Bronchial epithelial cell (primary cell): ENCODE data around the gene SRC. TPM values are rescaled to one million over a fixed set of nuclear protein-coding genes. Genes with fewer than 3 reads are reported as not detected.

Experiments used
- DNase-seq: peaks from one replicate; pipeline ENCODE4 v3.0.0-alpha.2; 2010; ENCODE audit warnings: low read depth
- FAIRE-seq: peaks from 2 replicates; lab custom pipeline; 2011; peaks lifted over from hg19 to GRCh38; lab: Jason Lieb, UNC
- H3K27me3 ChIP-seq: 2 replicates; pipeline ENCODE4 v1.5.1; 2011; ENCODE audit warnings: low read length; ENCODE audit not compliant: control insufficient read depth, insufficient read depth
- H3K36me3 ChIP-seq: 2 replicates; pipeline ENCODE4 v1.5.1; 2011; ENCODE audit warnings: low read length; ENCODE audit not compliant: control insufficient read depth, insufficient read depth
- H3K4me3 ChIP-seq: 2 replicates; pipeline ENCODE4 v1.5.1; 2011; ENCODE audit warnings: mild to moderate bottlenecking, low read depth, low read length, control low read depth
- total RNA-seq: library from RNA; depleted of rRNA; stranded (reverse); fragments of >200 nt; gene quantifications from 2 replicates; pipeline ENCODE4 v1.2.1, GENCODE V29; 2014
- TF ChIP-seq, protein P1 (sequence below): IDR thresholded peaks from 2 replicates; pipeline ENCODE4 v1.5.1; 2011; ENCODE audit warnings: mild to moderate bottlenecking, moderate library complexity, low read length, control low read depth, inconsistent platforms; ENCODE audit not compliant: insufficient read depth, severe bottlenecking

SRC gene
- total RNA-seq, 1 donor from 2014 or later = 16.6 TPM

DNA sequence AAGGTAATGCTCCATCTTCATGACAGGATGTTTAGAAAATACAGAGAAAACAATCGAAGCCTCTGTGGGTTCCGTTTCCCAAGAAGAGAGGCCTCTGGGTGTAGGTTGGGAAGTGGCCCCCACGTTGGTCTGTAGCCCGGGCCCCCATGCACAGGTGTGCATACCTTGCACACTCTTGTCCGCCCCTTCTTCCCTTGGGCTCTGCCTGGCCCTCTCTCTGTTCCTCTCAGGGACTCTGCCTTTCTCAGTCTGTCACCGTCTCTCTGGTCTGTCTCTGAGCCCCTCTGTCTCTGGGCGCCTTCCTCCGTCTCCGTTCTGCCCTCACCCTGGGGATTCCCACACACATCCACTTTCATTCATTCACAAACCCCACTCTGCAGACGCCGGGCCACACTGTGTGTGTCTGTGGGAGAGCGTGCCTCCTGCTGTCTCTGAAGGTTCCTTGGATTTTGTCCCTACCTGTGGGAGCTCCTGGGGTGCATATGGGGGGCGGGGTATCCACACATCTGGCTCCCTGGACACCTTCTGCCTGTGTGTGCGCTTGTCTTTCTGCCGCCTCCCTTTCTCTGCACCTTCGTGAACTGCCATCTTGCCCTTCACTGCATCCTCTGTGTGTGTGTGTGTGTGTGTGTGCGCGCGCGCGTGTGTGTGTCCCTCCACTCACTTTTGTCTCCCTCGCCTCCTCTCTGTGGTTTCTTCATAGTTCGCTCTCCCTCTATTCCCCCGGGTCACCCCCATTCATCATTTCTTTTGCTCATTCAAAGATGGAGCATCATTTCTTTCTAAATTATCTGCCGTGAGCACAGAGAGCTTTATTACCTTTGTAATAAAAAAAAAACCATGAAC lies 75.3 kb downstream of the SRC start:
- DNase-seq = no peak
- Histone ChIP-seq H3K4me3 (no peak overlapping the region), H3K27me3 (peaks cover 36% of the 10 kb centered on the region), H3K36me3 (no peaks in the 10 kb centered on the region)
- no peak for FAIRE-seq
- TF ChIP-seq, protein P1, sequence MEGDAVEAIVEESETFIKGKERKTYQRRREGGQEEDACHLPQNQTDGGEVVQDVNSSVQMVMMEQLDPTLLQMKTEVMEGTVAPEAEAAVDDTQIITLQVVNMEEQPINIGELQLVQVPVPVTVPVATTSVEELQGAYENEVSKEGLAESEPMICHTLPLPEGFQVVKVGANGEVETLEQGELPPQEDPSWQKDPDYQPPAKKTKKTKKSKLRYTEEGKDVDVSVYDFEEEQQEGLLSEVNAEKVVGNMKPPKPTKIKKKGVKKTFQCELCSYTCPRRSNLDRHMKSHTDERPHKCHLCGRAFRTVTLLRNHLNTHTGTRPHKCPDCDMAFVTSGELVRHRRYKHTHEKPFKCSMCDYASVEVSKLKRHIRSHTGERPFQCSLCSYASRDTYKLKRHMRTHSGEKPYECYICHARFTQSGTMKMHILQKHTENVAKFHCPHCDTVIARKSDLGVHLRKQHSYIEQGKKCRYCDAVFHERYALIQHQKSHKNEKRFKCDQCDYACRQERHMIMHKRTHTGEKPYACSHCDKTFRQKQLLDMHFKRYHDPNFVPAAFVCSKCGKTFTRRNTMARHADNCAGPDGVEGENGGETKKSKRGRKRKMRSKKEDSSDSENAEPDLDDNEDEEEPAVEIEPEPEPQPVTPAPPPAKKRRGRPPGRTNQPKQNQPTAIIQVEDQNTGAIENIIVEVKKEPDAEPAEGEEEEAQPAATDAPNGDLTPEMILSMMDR = no peak

DNA sequence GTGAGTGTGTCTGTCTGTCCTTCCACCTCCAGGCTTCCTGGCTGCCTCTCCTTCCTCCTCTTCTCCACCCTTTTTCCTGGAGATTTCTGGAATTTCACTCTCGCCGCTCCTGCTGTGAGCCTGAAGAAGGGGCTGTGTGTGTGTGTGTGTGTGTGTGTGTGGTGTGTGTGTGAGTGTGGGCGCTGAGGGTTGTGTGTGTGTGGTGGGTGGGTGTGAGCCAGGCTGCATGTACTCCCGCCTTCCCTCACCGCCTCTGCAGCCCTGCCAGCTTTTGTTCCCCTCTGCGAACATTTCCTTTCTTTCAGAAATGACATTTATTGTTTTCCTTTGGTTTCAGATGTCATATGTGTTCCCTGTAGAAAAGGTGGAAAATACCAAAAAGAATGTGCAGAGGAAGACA lies 76.0 kb downstream of the SRC start:
- Histone ChIP-seq H3K36me3 (no peaks in the 10 kb centered on the region), H3K4me3 (no peak overlapping the region), H3K27me3 (peaks cover 38% of the 10 kb centered on the region)
- DNase-seq (no peak), FAIRE-seq (no peak)
- TF ChIP-seq, protein P1 = no peak

DNA sequence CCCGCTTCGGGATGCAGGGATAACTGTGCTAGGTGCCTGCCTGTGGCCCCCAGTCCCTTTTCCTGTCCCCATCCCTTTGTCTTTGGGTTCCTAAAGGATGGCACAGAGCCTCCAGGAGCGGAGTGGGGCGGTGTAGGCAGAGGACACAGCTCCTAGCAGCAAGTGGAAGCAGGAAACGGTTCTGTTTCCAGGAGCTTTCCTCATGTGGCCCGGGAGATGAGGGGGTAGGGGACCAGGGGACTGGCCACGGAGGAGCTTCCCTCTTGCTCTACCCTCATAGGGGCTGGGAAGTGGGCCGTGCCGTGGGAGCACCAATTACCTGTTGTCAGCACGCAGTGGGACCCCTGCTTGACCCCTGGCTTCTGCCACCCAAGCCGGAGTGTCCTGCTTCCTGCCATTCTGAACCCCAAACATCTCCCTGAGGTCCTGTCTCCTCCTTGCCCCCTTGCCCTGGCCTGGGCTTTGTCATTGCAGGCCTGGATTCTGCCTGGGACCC lies 76.9 kb downstream of the SRC start:
- TF ChIP-seq, protein P1 = no peak
- Histone ChIP-seq H3K36me3 (no peaks in the 10 kb centered on the region), H3K27me3 (peaks cover 38% of the 10 kb centered on the region), H3K4me3 (no peak overlapping the region)
- no peak for FAIRE-seq
- no peak for DNase-seq

- FAIRE-seq (no peak), DNase-seq (no peak)
- TF ChIP-seq, protein P1 = no peak
- Histone ChIP-seq H3K36me3 (no peaks in the 10 kb centered on the region), H3K4me3 (no peak overlapping the region), H3K27me3 (peaks cover 36% of the 10 kb centered on the region)
Observed at GRCh38 chr20:37423545-37423944, 77.6 kb downstream of the SRC start.

GRCh38 chr20:37424062-37424851 lies 78.3 kb downstream of the SRC start:
- H3K4me3 ChIP-seq = no peak overlapping the region
- FAIRE-seq (no peak), DNase-seq (no peak)
- no peaks in the 10 kb centered on the region for H3K36me3 ChIP-seq
- TF ChIP-seq, protein P1 = no peak
- H3K27me3 ChIP-seq = peaks cover 39% of the 10 kb centered on the region
